Right atrium auricular region (tissue), 2 donors: ENCODE results near the gene UBE3A. TPM values are rescaled to one million over a fixed set of nuclear protein-coding genes. Genes with fewer than 3 reads are reported as not detected.
A peak's percentile ranks its signal among the peaks of the same experiment; 100 is the strongest.

Experiments
- DNase-seq: peaks from one replicate; pipeline ENCODE4 v3.0.0-alpha.2; 2019; ENCODE audit warnings: low spot score
- H3K27ac ChIP-seq, 2 donors: fragments of 200-600 bp; sonication (generic); 1 replicate in 1 of 2; 2 replicates in 1 of 2; pipeline ENCODE4 v1.5.1; 2016 to 2019
- H3K27me3 ChIP-seq, 2 donors: fragments of 200-600 bp; sonication (generic); one replicate each; pipeline versions ENCODE4 v1.5.1 to v1.6.0; 2017 to 2019
- H3K36me3 ChIP-seq: fragments of 200-600 bp; sonication (generic); one replicate; pipeline ENCODE4 v1.5.1; 2016
- H3K4me1 ChIP-seq, 2 donors: fragments of 200-600 bp; sonication (generic); one replicate each; pipeline versions ENCODE4 v1.5.1 to v1.6.0; 2017 to 2019
- H3K4me3 ChIP-seq, 2 donors: fragments of 200-600 bp; sonication (generic); 1 replicate in 1 of 2; 2 replicates in 1 of 2; pipeline ENCODE4 v1.5.1; 2017 to 2019; ENCODE audit warnings: mild to moderate bottlenecking in 1 of 2, moderate library complexity in 1 of 2
- H3K9me3 ChIP-seq, 2 donors: fragments of 200-600 bp; sonication (generic); one replicate each; pipeline ENCODE4 v1.5.1; 2019
- CTCF ChIP-seq, 2 donors: fragments of 200-600 bp; sonication (generic); IDR thresholded peaks; one replicate each; pipeline ENCODE4 v1.5.1; 2019; ENCODE audit warnings: antibody characterized with exemption in 2 of 2
- total RNA-seq, 2 donors: library from RNA; depleted of rRNA; stranded (reverse); fragments of >200 nt; gene quantifications; one replicate each; pipeline ENCODE4 v1.1.0, GENCODE V29; 2016

Gene UBE3A
- total RNA-seq, 2 donors from 2014 or later = 63.3 to 65.3 TPM

DNA sequence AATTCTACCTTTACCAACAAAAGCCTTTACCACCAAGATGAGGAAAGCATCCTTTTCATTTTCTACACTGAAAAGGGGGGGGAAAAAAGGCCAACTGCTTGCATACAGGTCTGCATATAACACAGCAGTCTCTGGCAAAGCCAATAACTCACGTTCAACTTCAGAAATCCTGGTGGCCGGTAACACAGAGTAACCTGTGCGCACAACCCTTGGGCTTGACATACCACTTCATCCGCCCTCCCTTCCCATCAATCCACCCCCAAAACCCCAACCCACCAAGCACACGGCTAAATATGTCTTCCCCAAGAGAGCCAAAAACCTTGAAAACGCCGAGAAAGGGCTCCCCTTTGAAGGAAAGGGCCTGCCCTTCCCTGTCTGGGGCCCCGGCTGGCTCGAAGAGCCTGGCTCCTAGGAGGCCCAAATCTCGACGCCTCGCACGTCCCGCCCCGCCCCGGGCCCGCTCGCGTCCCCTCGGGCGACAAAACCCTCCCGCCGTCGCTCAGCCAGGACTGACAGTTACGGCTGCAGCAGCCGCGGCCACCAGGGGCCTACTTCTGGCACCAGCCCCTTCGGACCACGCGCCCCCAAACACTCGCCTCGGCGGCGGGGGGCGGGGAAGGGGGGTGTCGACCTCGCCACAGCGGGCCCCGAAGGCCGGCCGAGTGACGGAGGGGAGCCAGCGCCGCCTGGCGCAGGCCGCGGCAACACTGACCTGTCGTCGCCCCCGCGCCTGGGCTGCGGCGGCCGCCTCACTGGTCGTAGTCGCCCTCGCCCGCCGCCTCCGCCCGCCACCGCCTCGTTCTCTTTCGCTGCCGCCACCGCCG lies 835 bp downstream of the UBE3A start:
- Histone ChIP-seq H3K4me3 (peak overlapping the region; percentile 94 to 96), H3K9me3 (no peaks in the 10 kb centered on the region), H3K36me3 (no peaks in the 10 kb centered on the region), H3K4me1 (peaks cover 0 to 39% of the 10 kb centered on the region in 2 donors), H3K27me3 (no peaks in the 10 kb centered on the region), H3K27ac (peak overlapping the region; percentile 97 to 99)
- DNase-seq = peak; percentile 58
- peak; percentile 37 to 75 for TF ChIP-seq CTCF (IDR thresholded peaks at IDR 0.05)

GRCh38 chr15:25436707-25437106 lies 2.1 kb downstream of the UBE3A start:
- no peaks in the 10 kb centered on the region for H3K27me3 ChIP-seq
- no peak for TF ChIP-seq CTCF (IDR thresholded peaks at IDR 0.05)
- H3K9me3 ChIP-seq = no peaks in the 10 kb centered on the region
- peaks cover 0 to 51% of the 10 kb centered on the region in 2 donors for H3K4me1 ChIP-seq
- DNase-seq = no peak
- no peak overlapping the region for H3K27ac ChIP-seq
- no peaks in the 10 kb centered on the region for H3K36me3 ChIP-seq
- H3K4me3 ChIP-seq = peak overlapping the region in 1 of 2 donors; percentile 96

DNA sequence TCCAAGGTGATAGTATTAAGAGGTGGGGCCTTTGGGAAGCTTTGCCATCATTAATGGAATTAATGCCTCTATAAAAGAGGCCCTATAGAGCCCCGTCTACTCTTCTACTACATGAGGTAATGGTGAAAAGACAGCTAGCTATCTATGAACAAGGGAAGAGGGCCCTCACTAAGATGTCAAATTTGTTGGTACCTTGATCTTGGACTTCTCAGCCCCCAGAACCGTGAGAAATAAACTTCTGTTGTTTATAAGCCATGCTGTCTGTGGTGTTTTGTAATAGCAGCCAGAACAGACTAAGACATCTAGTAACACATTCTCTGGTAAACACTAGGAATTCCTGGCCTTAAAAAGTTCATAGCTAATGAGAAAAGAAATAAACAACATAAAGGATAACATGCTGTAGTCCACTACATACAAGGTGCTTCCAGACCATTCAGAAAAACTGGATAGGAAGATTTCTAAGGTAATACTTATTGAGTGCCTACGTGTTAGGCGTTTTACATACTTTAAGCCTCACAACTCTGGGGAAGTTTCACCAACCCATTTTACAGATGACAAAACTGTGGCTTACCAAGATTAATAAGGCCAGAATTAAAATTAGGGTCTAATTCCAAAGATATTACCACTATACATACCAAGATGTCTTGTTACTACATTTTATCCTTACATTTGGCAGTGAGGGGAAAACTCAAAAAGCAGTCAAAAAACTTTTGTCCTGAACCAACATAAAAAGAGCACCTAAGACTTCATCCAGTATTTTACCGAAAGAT lies 3.2 kb downstream of the UBE3A start:
- TF ChIP-seq CTCF (IDR thresholded peaks at IDR 0.05) = no peak
- no peak overlapping the region for H3K27ac ChIP-seq
- H3K9me3 ChIP-seq = no peaks in the 10 kb centered on the region
- H3K36me3 ChIP-seq = no peaks in the 10 kb centered on the region
- H3K27me3 ChIP-seq = no peaks in the 10 kb centered on the region
- H3K4me3 ChIP-seq = no peak overlapping the region
- H3K4me1 ChIP-seq = peaks cover 0 to 60% of the 10 kb centered on the region in 2 donors
- no peak for DNase-seq

GRCh38 chr15:25433118-25433865 lies 5.5 kb downstream of the UBE3A start:
- peaks cover 0 to 55% of the 10 kb centered on the region in 2 donors for H3K4me1 ChIP-seq
- DNase-seq = no peak
- no peaks in the 10 kb centered on the region for H3K36me3 ChIP-seq
- H3K27ac ChIP-seq = no peak overlapping the region
- no peaks in the 10 kb centered on the region for H3K9me3 ChIP-seq
- no peak overlapping the region for H3K4me3 ChIP-seq
- TF ChIP-seq CTCF (IDR thresholded peaks at IDR 0.05) = no peak
- no peaks in the 10 kb centered on the region for H3K27me3 ChIP-seq

DNA sequence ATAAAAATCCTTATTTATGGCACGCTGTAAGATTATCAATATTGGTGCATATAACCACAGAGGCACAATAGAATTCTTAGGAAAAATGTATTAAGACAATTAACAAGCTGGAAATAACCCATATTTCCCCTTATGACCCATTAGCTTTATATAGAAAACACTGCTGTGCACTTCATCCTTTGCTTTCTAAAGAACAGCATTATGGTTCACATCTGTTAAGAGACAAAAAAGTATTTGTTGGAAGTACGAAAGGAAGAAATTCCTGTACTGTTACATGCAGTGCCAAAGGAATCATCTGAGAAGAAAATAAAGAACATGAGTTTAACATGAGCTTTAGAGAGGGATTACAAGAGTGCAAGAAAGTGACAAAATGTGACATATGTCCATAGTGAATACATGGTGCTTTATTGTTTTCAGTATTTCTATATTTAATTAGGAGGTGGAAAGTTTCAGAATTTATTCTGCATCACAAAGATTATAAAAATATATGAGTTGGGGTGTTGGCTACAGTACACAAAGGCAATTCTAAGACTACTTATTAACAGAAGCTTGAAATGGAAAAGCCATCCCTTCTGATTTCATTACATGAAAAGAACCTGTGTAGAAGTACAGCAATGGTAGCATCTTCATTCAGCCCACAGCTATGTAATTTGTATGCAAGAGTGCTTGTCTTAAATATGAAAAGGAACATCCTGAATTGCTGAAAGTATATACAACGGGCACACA lies 6.8 kb downstream of the UBE3A start:
- no peak overlapping the region for H3K27ac ChIP-seq

More for the DNA sequence above, 6.8 kb downstream of the UBE3A start:
- DNase-seq = no peak
- TF ChIP-seq CTCF (IDR thresholded peaks at IDR 0.05) = no peak
- Histone ChIP-seq H3K4me3 (no peak overlapping the region), H3K36me3 (no peaks in the 10 kb centered on the region), H3K9me3 (no peaks in the 10 kb centered on the region), H3K27me3 (no peaks in the 10 kb centered on the region), H3K4me1 (peaks cover 0 to 49% of the 10 kb centered on the region in 2 donors)
